Lower lobe of right lung (tissue), 2 donors: Measurements from ENCODE around the gene IPCEF1. TPM values are rescaled to one million over a fixed set of nuclear protein-coding genes. Genes with fewer than 3 reads are reported as not detected.

Source experiments
- ATAC-seq, 2 donors: fragments of 200-7000 bp; cut with Tn5 transposase; one replicate each; pipeline ENCODE4 v1.9.1; 2020 to 2022; ENCODE audit warnings: mild to moderate bottlenecking in 2 of 2, moderate library complexity in 2 of 2
- DNase-seq: peaks from one replicate; pipeline ENCODE4 v3.0.0-alpha.2; 2020
- H3K27ac ChIP-seq: fragments of 200-600 bp; one replicate; pipeline ENCODE4 v1.8.0; 2022
- H3K27me3 ChIP-seq: fragments of 200-600 bp; one replicate; pipeline ENCODE4 v1.8.0; 2022; ENCODE audit warnings: low read depth
- H3K36me3 ChIP-seq: fragments of 200-600 bp; one replicate; pipeline ENCODE4 v1.8.0; 2022; ENCODE audit warnings: mild to moderate bottlenecking
- H3K4me1 ChIP-seq: fragments of 200-600 bp; one replicate; pipeline ENCODE4 v1.8.0; 2022
- H3K4me3 ChIP-seq: fragments of 200-600 bp; one replicate; pipeline ENCODE4 v1.8.0; 2022; ENCODE audit warnings: mild to moderate bottlenecking
- H3K9me3 ChIP-seq: fragments of 200-600 bp; one replicate; pipeline ENCODE4 v1.8.0; 2022
- CTCF ChIP-seq: fragments of 200-600 bp; IDR thresholded peaks from one replicate; pipeline ENCODE4 v1.8.0; 2022; ENCODE audit warnings: antibody characterized with exemption, mild to moderate bottlenecking
- intact Hi-C: fragments of 100-400 bp; cut with DNase I; formaldehyde crosslinking; loops from one replicate; pipeline ENCODE4 v1.11.0; 2022
- total RNA-seq: library from RNA; stranded (reverse); fragmentation: NEBNext Ultra II Directional; extraction: Animal tissue kit (Norgen Biotek cat#: 25700); gene quantifications from one replicate; pipeline ENCODE4 v1.2.1, GENCODE V29; 2021
- donor health status: DM: no; HTN: yes; CAD: no; lungs with severe emphysema.

IPCEF1 gene
- total RNA-seq, 1 donor from 2014 or later, result 7.9 TPM

GRCh38 chr6:154347981-154348380 is 8.6 kb downstream of the IPCEF1 start:
- intact Hi-C loops, result no loop called here
- Histone ChIP-seq H3K9me3 (no peaks in the 10 kb centered on the region), H3K4me3 (no peak overlapping the region), H3K4me1 (peaks cover 1% of the 10 kb centered on the region), H3K27ac (no peak overlapping the region), H3K27me3 (no peaks in the 10 kb centered on the region), H3K36me3 (no peaks in the 10 kb centered on the region)
- TF ChIP-seq CTCF, result no peak
- no peak for DNase-seq
- peak; percentile 64 to 79 for ATAC-seq

GRCh38 chr6:154345811-154346210 is 10.8 kb downstream of the IPCEF1 start:
- H3K4me3 ChIP-seq, result no peak overlapping the region
- H3K27me3 ChIP-seq, result no peaks in the 10 kb centered on the region
- H3K9me3 ChIP-seq, result no peaks in the 10 kb centered on the region
- H3K27ac ChIP-seq, result no peak overlapping the region
- no peaks in the 10 kb centered on the region for H3K36me3 ChIP-seq
- no peak for DNase-seq
- intact Hi-C loops, result no loop called here
- ATAC-seq, result no peak
- TF ChIP-seq CTCF, result no peak
- no peaks in the 10 kb centered on the region for H3K4me1 ChIP-seq

- peak overlapping the region; percentile 37 for H3K27ac ChIP-seq
- ATAC-seq (peak; percentile 93 to 94), DNase-seq (peak; percentile 76)
- no peaks in the 10 kb centered on the region for H3K4me1 ChIP-seq
- H3K9me3 ChIP-seq, result no peaks in the 10 kb centered on the region
- intact Hi-C loops, result no loop called here
- no peaks in the 10 kb centered on the region for H3K36me3 ChIP-seq
- no peaks in the 10 kb centered on the region for H3K27me3 ChIP-seq
- TF ChIP-seq CTCF, result peak; percentile 27
- H3K4me3 ChIP-seq, result no peak overlapping the region
Measured at GRCh38 chr6:154343473-154344308, 12.9 kb downstream of the IPCEF1 start.

- Histone ChIP-seq H3K27ac (no peak overlapping the region), H3K4me3 (no peak overlapping the region), H3K27me3 (no peaks in the 10 kb centered on the region), H3K9me3 (no peaks in the 10 kb centered on the region), H3K36me3 (no peaks in the 10 kb centered on the region), H3K4me1 (no peaks in the 10 kb centered on the region)
- TF ChIP-seq CTCF, result no peak
- intact Hi-C loops, result no loop called here
- ATAC-seq (no peak), DNase-seq (no peak)
Measured at GRCh38 chr6:154341871-154342270, 14.7 kb downstream of the IPCEF1 start.

DNA sequence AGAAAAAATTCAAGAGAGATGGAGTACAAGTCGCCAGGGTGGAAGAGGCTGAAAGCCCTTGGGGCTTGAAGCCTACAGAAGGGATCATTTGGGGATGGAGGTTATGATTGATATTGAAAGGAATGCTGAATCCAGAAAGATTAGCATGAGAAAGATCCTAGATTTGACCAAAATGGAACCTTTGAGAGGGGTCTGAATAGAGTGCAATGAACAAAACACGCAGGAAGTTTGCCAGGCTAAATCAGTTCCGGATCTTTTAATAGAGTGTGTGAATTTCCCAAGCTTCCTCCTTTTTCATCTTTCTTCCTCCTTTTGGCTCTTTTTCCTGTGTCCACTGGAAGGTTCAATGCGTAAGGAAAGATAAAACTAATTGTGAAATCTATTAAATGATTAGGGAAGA is 15.3 kb downstream of the IPCEF1 start:
- Histone ChIP-seq H3K27me3 (no peaks in the 10 kb centered on the region), H3K27ac (no peak overlapping the region), H3K4me3 (no peak overlapping the region), H3K4me1 (no peaks in the 10 kb centered on the region), H3K9me3 (no peaks in the 10 kb centered on the region), H3K36me3 (no peaks in the 10 kb centered on the region)
- intact Hi-C loops, result no loop called here
- no peak for ATAC-seq
- no peak for DNase-seq
- no peak for TF ChIP-seq CTCF
